Activated T-helper 1 cell treated with anti-CD3 and anti-CD28 coated beads, Interleukin-12 subunit alpha, Interleukin-12 subunit beta, Interleukin-2, Interleukin-4 antibody, amounts not matched to agents 30 ng/mL and 10 ng/mL and 1 ng/mL, durations not matched to agents 14 hours and 24 hours and 36 hours (primary cell): ENCODE data around the gene KRTAP17-1. TPM values are rescaled to one million over a fixed set of nuclear protein-coding genes. Genes with fewer than 3 reads are reported as not detected.
A peak's percentile ranks its signal among the peaks of the same experiment; 100 is the strongest.

Experiments used
- DNase-seq: peaks from one replicate; pipeline ENCODE4 v3.0.0; 2021; ENCODE audit warnings: low spot score
- H3K27ac Mint-ChIP-seq: one replicate; pipeline ENCODE4 v1.8.0; 2021; ENCODE audit warnings: mild to moderate bottlenecking, mixed read lengths
- H3K27me3 Mint-ChIP-seq: one replicate; pipeline ENCODE4 v1.8.0; 2022; ENCODE audit warnings: mild to moderate bottlenecking, moderate library complexity, mixed read lengths; ENCODE audit not compliant: insufficient read depth
- H3K36me3 Mint-ChIP-seq: one replicate; pipeline ENCODE4 v1.8.0; 2021; ENCODE audit warnings: low read depth, mixed read lengths
- H3K4me1 Mint-ChIP-seq: one replicate; pipeline ENCODE4 v1.8.0; 2021; ENCODE audit warnings: low read depth, mixed read lengths
- H3K4me3 Mint-ChIP-seq: one replicate; pipeline ENCODE4 v1.8.0; 2021; ENCODE audit warnings: mild to moderate bottlenecking, moderate library complexity, mixed read lengths
- H3K9me3 Mint-ChIP-seq: one replicate; pipeline ENCODE4 v1.8.0; 2021; ENCODE audit warnings: mixed read lengths
- intact Hi-C: fragments of 100-400 bp; cut with micrococcal nuclease; formaldehyde crosslinking; loops from one replicate; pipeline ENCODE4 v1.15.1; 2024
- total RNA-seq: library from RNA; stranded (reverse); gene quantifications from 2 replicates; pipeline ENCODE4 v1.2.3, GENCODE V29; 2022

Gene KRTAP17-1
- total RNA-seq, 1 donor from 2014 or later: not detected

- Mint-ChIP-seq H3K27me3 (peaks cover 19% of the 10 kb centered on the region), H3K36me3 (peaks cover 6% of the 10 kb centered on the region), H3K4me1 (peaks cover 52% of the 10 kb centered on the region), H3K4me3 (peak overlapping the region; percentile 11), H3K9me3 (peaks cover 16% of the 10 kb centered on the region), H3K27ac (peak overlapping the region; percentile 32)
- DNase-seq: peak; percentile 57
- intact Hi-C loops: loop anchor here (1.0 to 5.0 kb wide), 2 partner anchors 63 to 326 kb away; no protein-coding TSS in a partner anchor
These were observed 25.7 kb upstream of the KRTAP17-1 start for GRCh38 chr17:41340934-41341861.

- Mint-ChIP-seq H3K27me3 (peaks cover 21% of the 10 kb centered on the region), H3K4me1 (peaks cover 52% of the 10 kb centered on the region), H3K36me3 (peaks cover 6% of the 10 kb centered on the region), H3K9me3 (peaks cover 16% of the 10 kb centered on the region), H3K4me3 (no peak overlapping the region), H3K27ac (peak overlapping the region; percentile 36)
- intact Hi-C loops: loop anchor here (5.0 kb wide), 1 partner anchor 327 kb away; no protein-coding TSS in a partner anchor
- DNase-seq: no peak
These were observed 25.0 kb upstream of the KRTAP17-1 start for GRCh38 chr17:41340494-41340893.

- intact Hi-C loops: loop anchor here (1.0 to 10.0 kb wide), 3 partner anchors 209 to 715 kb away; no protein-coding TSS in a partner anchor
- Mint-ChIP-seq H3K27ac (peak overlapping the region; percentile 42), H3K36me3 (peaks cover 6% of the 10 kb centered on the region), H3K9me3 (peaks cover 16% of the 10 kb centered on the region), H3K4me1 (peaks cover 52% of the 10 kb centered on the region), H3K27me3 (peaks cover 19% of the 10 kb centered on the region), H3K4me3 (no peak overlapping the region)
- DNase-seq: no peak
These were observed 24.2 kb upstream of the KRTAP17-1 start for GRCh38 chr17:41339571-41340172.

GRCh38 chr17:41338961-41339485, 23.5 kb upstream of the KRTAP17-1 start:
- peaks cover 52% of the 10 kb centered on the region for H3K4me1 Mint-ChIP-seq
- peaks cover 6% of the 10 kb centered on the region for H3K36me3 Mint-ChIP-seq
- H3K27me3 Mint-ChIP-seq: peaks cover 16% of the 10 kb centered on the region
- H3K4me3 Mint-ChIP-seq: peak overlapping the region; percentile 43
- peak; percentile 36 for DNase-seq
- peaks cover 16% of the 10 kb centered on the region for H3K9me3 Mint-ChIP-seq
- peak overlapping the region; percentile 52 for H3K27ac Mint-ChIP-seq
- intact Hi-C loops: loop anchor here (1.0 to 10.0 kb wide), 2 partner anchors 209 to 714 kb away; no protein-coding TSS in a partner anchor

GRCh38 chr17:41335747-41336146, 20.2 kb upstream of the KRTAP17-1 start:
- no peaks in the 10 kb centered on the region for H3K9me3 Mint-ChIP-seq
- no peaks in the 10 kb centered on the region for H3K36me3 Mint-ChIP-seq
- no peak overlapping the region for H3K27ac Mint-ChIP-seq
- intact Hi-C loops: loop anchor here (10.0 kb wide), 1 partner anchor 711 kb away; no protein-coding TSS in a partner anchor
- peaks cover 11% of the 10 kb centered on the region for H3K27me3 Mint-ChIP-seq
- DNase-seq: no peak
- H3K4me3 Mint-ChIP-seq: no peak overlapping the region
- H3K4me1 Mint-ChIP-seq: peaks cover 27% of the 10 kb centered on the region

- intact Hi-C loops: loop anchor here (10.0 kb wide), 1 partner anchor 710 kb away; no protein-coding TSS in a partner anchor
- no peaks in the 10 kb centered on the region for H3K9me3 Mint-ChIP-seq
These were observed 19.1 kb upstream of the KRTAP17-1 start for GRCh38 chr17:41334385-41335305.

GRCh38 chr17:41333836-41334235, 18.3 kb upstream of the KRTAP17-1 start:
- Mint-ChIP-seq H3K4me3 (no peak overlapping the region), H3K36me3 (no peaks in the 10 kb centered on the region), H3K27me3 (peaks cover 11% of the 10 kb centered on the region), H3K9me3 (no peaks in the 10 kb centered on the region), H3K4me1 (peaks cover 8% of the 10 kb centered on the region), H3K27ac (no peak overlapping the region)
- intact Hi-C loops: loop anchor here (10.0 kb wide), 1 partner anchor 709 kb away; no protein-coding TSS in a partner anchor
- DNase-seq: no peak

More at GRCh38 chr17:41334385-41335305, 19.1 kb upstream of the KRTAP17-1 start:
- H3K27ac Mint-ChIP-seq: no peak overlapping the region
- no peak for DNase-seq
- no peaks in the 10 kb centered on the region for H3K36me3 Mint-ChIP-seq
- H3K27me3 Mint-ChIP-seq: peaks cover 11% of the 10 kb centered on the region
- H3K4me1 Mint-ChIP-seq: peaks cover 16% of the 10 kb centered on the region
- H3K4me3 Mint-ChIP-seq: no peak overlapping the region

GRCh38 chr17:41333098-41333497, 17.6 kb upstream of the KRTAP17-1 start:
- no peak overlapping the region for H3K4me3 Mint-ChIP-seq
- no peaks in the 10 kb centered on the region for H3K9me3 Mint-ChIP-seq
- intact Hi-C loops: loop anchor here (10.0 kb wide), 1 partner anchor 708 kb away; no protein-coding TSS in a partner anchor
- no peak overlapping the region for H3K27ac Mint-ChIP-seq
- H3K27me3 Mint-ChIP-seq: peaks cover 9% of the 10 kb centered on the region
- peaks cover under 1% of the 10 kb centered on the region for H3K4me1 Mint-ChIP-seq
- no peak for DNase-seq
- no peaks in the 10 kb centered on the region for H3K36me3 Mint-ChIP-seq

GRCh38 chr17:41332239-41332638, 16.7 kb upstream of the KRTAP17-1 start:
- Mint-ChIP-seq H3K27me3 (peaks cover 9% of the 10 kb centered on the region), H3K4me3 (no peak overlapping the region), H3K36me3 (no peaks in the 10 kb centered on the region), H3K27ac (no peak overlapping the region), H3K9me3 (no peaks in the 10 kb centered on the region), H3K4me1 (no peaks in the 10 kb centered on the region)
- intact Hi-C loops: loop anchor here (10.0 kb wide), 1 partner anchor 707 kb away; no protein-coding TSS in a partner anchor
- DNase-seq: no peak

GRCh38 chr17:41331606-41332005, 16.1 kb upstream of the KRTAP17-1 start:
- H3K4me1 Mint-ChIP-seq: no peaks in the 10 kb centered on the region

GRCh38 chr17:41329279-41329948, 13.9 kb upstream of the KRTAP17-1 start:
- no peak overlapping the region for H3K4me3 Mint-ChIP-seq
- H3K9me3 Mint-ChIP-seq: no peaks in the 10 kb centered on the region
- no peaks in the 10 kb centered on the region for H3K36me3 Mint-ChIP-seq
- H3K4me1 Mint-ChIP-seq: no peaks in the 10 kb centered on the region
- no peak overlapping the region for H3K27ac Mint-ChIP-seq
- DNase-seq: no peak
- peaks cover 5% of the 10 kb centered on the region for H3K27me3 Mint-ChIP-seq
- intact Hi-C loops: no loop called here

More at GRCh38 chr17:41331606-41332005, 16.1 kb upstream of the KRTAP17-1 start:
- DNase-seq: no peak
- H3K27ac Mint-ChIP-seq: no peak overlapping the region
- no peak overlapping the region for H3K4me3 Mint-ChIP-seq
- H3K27me3 Mint-ChIP-seq: peaks cover 9% of the 10 kb centered on the region
- H3K9me3 Mint-ChIP-seq: no peaks in the 10 kb centered on the region
- intact Hi-C loops: loop anchor here (10.0 kb wide), 1 partner anchor 707 kb away; no protein-coding TSS in a partner anchor
- no peaks in the 10 kb centered on the region for H3K36me3 Mint-ChIP-seq
